Measurements from ENCODE around the gene FES. TPM values are rescaled to one million over a fixed set of nuclear protein-coding genes. Genes with fewer than 3 reads are reported as not detected.

FES gene
- total and polyA plus RNA-seq, 2 of the 13 experiments (the other 11 are each of a cell fraction or from before 2014, with no cell fraction given), result 4.0 to 9.5 TPM

DNA sequence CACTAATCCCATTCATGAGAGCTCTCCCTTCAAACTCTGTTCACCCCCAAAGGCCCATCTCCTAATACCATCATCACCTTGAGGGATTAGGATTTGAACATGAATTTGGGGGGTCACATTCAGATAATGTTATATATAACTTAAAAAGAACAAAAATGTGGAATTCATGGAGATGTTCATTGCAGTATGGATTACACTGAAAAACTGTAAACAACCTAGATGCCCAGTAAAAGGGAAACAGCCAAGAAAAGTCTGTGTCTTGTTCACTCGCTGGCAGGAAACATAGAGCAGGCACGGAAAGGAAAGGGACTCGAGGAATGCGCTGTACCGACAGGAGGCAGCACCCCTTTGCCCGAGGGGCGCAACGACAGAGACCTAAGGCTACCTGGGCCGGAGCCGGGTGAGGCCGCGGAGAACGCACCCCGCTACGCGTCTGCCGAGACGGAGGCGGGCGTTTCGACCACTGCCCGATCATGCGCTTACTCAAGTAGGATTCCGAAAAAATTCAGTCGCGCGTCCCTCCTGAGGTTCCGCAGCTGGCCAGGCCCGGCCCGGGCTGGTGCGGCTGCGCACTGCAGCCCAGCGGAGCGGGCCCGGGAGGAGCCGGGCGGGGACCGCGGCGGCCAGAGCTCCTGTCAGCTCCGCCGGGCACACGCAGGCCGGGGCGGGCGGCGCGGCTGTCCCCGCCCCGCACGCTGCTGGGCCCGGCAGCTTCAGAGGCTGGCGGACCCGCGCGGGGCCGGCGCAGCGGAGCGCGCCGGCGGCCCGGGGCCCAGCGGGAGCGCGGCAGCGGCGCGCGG is 17.9 kb downstream of the FES start (continued):
- TF ChIP-seq RBAK (CRISPR knock-in tag; IDR thresholded peaks at IDR 0.05), result no peak

- Histone ChIP-seq H3K4me2 (ENCODE audit: low read depth, low read length) (peak within 1 kb of the TSS; percentile 83), H3K9me3 (ENCODE audit: low read length) (no peaks in the 10 kb centered on the region), H3K79me2 (ENCODE audit: insufficient read depth, low read length) (no peaks in the 10 kb centered on the region), H2AFZ (ENCODE audit: low read length) (peak within 1 kb of the TSS; percentile 77), H4K20me1 (ENCODE audit: insufficient read depth, low read length) (no peaks in the 10 kb centered on the region), H3K9ac (ENCODE audit: insufficient read depth, low read depth, low read length) (peak within 1 kb of the TSS; percentile 77), H3K27ac (ENCODE audit: extremely low read length, insufficient read depth, low read length) (peak within 1 kb of the TSS; percentile 64), H3K36me3 (replicated peaks in 1 of 2; ENCODE audit: control insufficient read depth in 1 of 2, insufficient read depth in 2 of 2, low read length in 2 of 2) (peaks cover 7 to 29% of the 10 kb centered on the region in 2 experiments; a peak in 4 of 5 replicates), H3K27me3 (ENCODE audit: control insufficient read depth in 1 of 2, insufficient read depth in 2 of 2, low read length in 2 of 2) (peaks cover 0 to 1% of the 10 kb centered on the region in 2 experiments; a peak in 1 of 5 replicates), H3K4me3 (replicated peaks in 1 of 3; ENCODE audit: insufficient read depth in 1 of 3, low read depth in 2 of 3, low read length in 3 of 3) (peak within 1 kb of the TSS; percentile 71 to 89 (median 81)), H3K4me1 (ENCODE audit: insufficient read depth, low read length) (peaks cover 20% of the 10 kb centered on the region)
- in situ Hi-C loops (cut with HindIII; ENCODE audit: extremely low pct_ligation_motif_present, low pct_unique_long_range_greater_than_20kb) (no loop called here), intact Hi-C loops (cut with micrococcal nuclease; ENCODE audit: unreplicated experiment) (loop anchor here (1.0 kb wide), 2 partner anchors 31 to 186 kb away; partner anchors contain the start of gene BLM)
- FAIRE-seq (no peak), ATAC-seq (peak; percentile 70), DNase-seq (ENCODE audit: low spot score) (peak; percentile 15)
- ChIA-PET POLR2A (interaction anchor here (1.0 to 4.4 kb wide), 13 partner anchors 10 to 186 kb away, joined by 3 to 45 read pairs (median 5); partner anchors contain the start of genes BLM, FES, HDDC3 and RCCD1), CTCF (ENCODE audit: low intra/inter-chr PET ratio, low total read pairs) (interaction anchor here (0.9 to 1.9 kb wide), 2 partner anchors 30 to 32 kb away, joined by 3 to 5 read pairs; partner anchors contain the start of genes HDDC3 and UNC45A)
- no TSS peak for BruUV-seq (replicated peaks)
- WGBS (ENCODE audit: low lambda C conversion rate), result 2% methylated on average over 11 of the region's 81 CpGs
- 0 out of 2 replicates have a peak, but pooled peaks have one; percentile 36 for TF ChIP-seq ZNF430 (CRISPR knock-in tag; IDR thresholded peaks at IDR 0.05)
- TF ChIP-seq, protein P1, sequence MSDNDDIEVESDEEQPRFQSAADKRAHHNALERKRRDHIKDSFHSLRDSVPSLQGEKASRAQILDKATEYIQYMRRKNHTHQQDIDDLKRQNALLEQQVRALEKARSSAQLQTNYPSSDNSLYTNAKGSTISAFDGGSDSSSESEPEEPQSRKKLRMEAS (IDR thresholded peaks at IDR 0.05), result 0 out of 2 replicates have a peak, but pooled peaks have one; percentile 26
- TF ChIP-seq, protein P2, sequence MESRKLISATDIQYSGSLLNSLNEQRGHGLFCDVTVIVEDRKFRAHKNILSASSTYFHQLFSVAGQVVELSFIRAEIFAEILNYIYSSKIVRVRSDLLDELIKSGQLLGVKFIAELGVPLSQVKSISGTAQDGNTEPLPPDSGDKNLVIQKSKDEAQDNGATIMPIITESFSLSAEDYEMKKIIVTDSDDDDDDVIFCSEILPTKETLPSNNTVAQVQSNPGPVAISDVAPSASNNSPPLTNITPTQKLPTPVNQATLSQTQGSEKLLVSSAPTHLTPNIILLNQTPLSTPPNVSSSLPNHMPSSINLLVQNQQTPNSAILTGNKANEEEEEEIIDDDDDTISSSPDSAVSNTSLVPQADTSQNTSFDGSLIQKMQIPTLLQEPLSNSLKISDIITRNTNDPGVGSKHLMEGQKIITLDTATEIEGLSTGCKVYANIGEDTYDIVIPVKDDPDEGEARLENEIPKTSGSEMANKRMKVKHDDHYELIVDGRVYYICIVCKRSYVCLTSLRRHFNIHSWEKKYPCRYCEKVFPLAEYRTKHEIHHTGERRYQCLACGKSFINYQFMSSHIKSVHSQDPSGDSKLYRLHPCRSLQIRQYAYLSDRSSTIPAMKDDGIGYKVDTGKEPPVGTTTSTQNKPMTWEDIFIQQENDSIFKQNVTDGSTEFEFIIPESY (CRISPR knock-in tag; IDR thresholded peaks at IDR 0.05), result no peak
- TF ChIP-seq, protein P3, sequence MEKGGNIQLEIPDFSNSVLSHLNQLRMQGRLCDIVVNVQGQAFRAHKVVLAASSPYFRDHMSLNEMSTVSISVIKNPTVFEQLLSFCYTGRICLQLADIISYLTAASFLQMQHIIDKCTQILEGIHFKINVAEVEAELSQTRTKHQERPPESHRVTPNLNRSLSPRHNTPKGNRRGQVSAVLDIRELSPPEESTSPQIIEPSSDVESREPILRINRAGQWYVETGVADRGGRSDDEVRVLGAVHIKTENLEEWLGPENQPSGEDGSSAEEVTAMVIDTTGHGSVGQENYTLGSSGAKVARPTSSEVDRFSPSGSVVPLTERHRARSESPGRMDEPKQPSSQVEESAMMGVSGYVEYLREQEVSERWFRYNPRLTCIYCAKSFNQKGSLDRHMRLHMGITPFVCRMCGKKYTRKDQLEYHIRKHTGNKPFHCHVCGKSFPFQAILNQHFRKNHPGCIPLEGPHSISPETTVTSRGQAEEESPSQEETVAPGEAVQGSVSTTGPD (CRISPR knock-in tag; IDR thresholded peaks at IDR 0.05), result 0 out of 2 replicates have a peak, but pooled peaks have one; percentile 39
- TF ChIP-seq, protein P4, sequence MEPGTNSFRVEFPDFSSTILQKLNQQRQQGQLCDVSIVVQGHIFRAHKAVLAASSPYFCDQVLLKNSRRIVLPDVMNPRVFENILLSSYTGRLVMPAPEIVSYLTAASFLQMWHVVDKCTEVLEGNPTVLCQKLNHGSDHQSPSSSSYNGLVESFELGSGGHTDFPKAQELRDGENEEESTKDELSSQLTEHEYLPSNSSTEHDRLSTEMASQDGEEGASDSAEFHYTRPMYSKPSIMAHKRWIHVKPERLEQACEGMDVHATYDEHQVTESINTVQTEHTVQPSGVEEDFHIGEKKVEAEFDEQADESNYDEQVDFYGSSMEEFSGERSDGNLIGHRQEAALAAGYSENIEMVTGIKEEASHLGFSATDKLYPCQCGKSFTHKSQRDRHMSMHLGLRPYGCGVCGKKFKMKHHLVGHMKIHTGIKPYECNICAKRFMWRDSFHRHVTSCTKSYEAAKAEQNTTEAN (CRISPR knock-in tag; conservative IDR thresholded peaks at IDR 0.05), result no peak
- TF ChIP-seq, protein P5, sequence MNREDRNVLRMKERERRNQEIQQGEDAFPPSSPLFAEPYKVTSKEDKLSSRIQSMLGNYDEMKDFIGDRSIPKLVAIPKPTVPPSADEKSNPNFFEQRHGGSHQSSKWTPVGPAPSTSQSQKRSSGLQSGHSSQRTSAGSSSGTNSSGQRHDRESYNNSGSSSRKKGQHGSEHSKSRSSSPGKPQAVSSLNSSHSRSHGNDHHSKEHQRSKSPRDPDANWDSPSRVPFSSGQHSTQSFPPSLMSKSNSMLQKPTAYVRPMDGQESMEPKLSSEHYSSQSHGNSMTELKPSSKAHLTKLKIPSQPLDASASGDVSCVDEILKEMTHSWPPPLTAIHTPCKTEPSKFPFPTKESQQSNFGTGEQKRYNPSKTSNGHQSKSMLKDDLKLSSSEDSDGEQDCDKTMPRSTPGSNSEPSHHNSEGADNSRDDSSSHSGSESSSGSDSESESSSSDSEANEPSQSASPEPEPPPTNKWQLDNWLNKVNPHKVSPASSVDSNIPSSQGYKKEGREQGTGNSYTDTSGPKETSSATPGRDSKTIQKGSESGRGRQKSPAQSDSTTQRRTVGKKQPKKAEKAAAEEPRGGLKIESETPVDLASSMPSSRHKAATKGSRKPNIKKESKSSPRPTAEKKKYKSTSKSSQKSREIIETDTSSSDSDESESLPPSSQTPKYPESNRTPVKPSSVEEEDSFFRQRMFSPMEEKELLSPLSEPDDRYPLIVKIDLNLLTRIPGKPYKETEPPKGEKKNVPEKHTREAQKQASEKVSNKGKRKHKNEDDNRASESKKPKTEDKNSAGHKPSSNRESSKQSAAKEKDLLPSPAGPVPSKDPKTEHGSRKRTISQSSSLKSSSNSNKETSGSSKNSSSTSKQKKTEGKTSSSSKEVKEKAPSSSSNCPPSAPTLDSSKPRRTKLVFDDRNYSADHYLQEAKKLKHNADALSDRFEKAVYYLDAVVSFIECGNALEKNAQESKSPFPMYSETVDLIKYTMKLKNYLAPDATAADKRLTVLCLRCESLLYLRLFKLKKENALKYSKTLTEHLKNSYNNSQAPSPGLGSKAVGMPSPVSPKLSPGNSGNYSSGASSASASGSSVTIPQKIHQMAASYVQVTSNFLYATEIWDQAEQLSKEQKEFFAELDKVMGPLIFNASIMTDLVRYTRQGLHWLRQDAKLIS (CRISPR knock-in tag; IDR thresholded peaks at IDR 0.05), result no peak
Observed at GRCh38 chr15:90902840-90903732, 18.8 kb downstream of the FES start, which contains the start of gene MAN2A2. MAN2A2 (plus strand) TSS chr15:90903302; CDS start chr15:90904208, 906 bp downstream.

Data from HepG2 (cell line).